Measurements from ENCODE around the gene HNRNPCL1. TPM values are rescaled to one million over a fixed set of nuclear protein-coding genes. Genes with fewer than 3 reads are reported as not detected.
"Not testable (repeated sequence)": the region's sequence is repeated elsewhere in the genome, so short reads cannot be mapped to it uniquely, and the experiment has no call there.

The HNRNPCL1 gene
- total RNA-seq (not detected), total RNA-seq (0 to 0.27 (median 0) reads per million in 29 experiments)
- not detected for total RNA-seq (2013)

- H3K4me3 Mint-ChIP-seq; H3K36me3 ChIP-seq (ENCODE audit: control insufficient read depth in 2 of 2, extremely low read depth in 1 of 2, insufficient read depth in 1 of 2, low read length in 1 of 2); H3K36me3 Mint-ChIP-seq: not testable (repeated sequence)
Observed at GRCh38 chr1:12848620-12849019, at the start of gene HNRNPCL1. Gene HNRNPCL1, minus strand, starts transcription at chr1:12848720. Its CDS starts 431 bp downstream, at chr1:12848289.

GRCh38 chr1:12898170-12898569 lies 49.6 kb upstream of the HNRNPCL1 start, which contains the start of gene PRAMEF10:
Gene PRAMEF10, minus strand, starts transcription at chr1:12898270. Its CDS starts 2,423 bp downstream, at chr1:12895847.
- H3K9me3 Mint-ChIP-seq; ATAC-seq (replicated peaks in 1 of 4); H3K9me3 ChIP-seq: not testable (repeated sequence)

More at GRCh38 chr1:12848620-12849019, at the start of gene HNRNPCL1:
- H3K27me3 Mint-ChIP-seq; H3K4me1 Mint-ChIP-seq; POLR2A ChIA-PET; DNase-seq; H3K27ac Mint-ChIP-seq; H3K27ac ChIP-seq (ENCODE audit: low read length); ATAC-seq (replicated peaks in 1 of 4); H3K4me3 ChIP-seq (ENCODE audit: control insufficient read depth in 1 of 2, extremely low read depth in 1 of 2, low read length in 1 of 2); H3K27me3 ChIP-seq (replicated peaks in 1 of 2; ENCODE audit: control insufficient read depth in 2 of 2, extremely low read depth in 1 of 2, insufficient read depth in 2 of 2, low read length in 1 of 2); H3K9me3 Mint-ChIP-seq; CTCF ChIA-PET; H3K4me1 ChIP-seq (ENCODE audit: control insufficient read depth in 1 of 2, extremely low read depth in 1 of 2, insufficient read depth in 2 of 2, low read length in 2 of 2); H3K9me3 ChIP-seq: not testable (repeated sequence)
- WGBS (ENCODE audit: insufficient coverage) = 90% methylated on average over 2 of the region's 7 CpGs

GRCh38 chr1:12886101-12886500 lies 37.6 kb upstream of the HNRNPCL1 start, which contains the start of gene PRAMEF4:
Gene PRAMEF4, minus strand, starts transcription at chr1:12886201. Its CDS starts 2,807 bp downstream, at chr1:12883394.
- H3K27ac ChIP-seq (ENCODE audit: low read length); H3K4me1 ChIP-seq (ENCODE audit: control insufficient read depth in 1 of 2, extremely low read depth in 1 of 2, insufficient read depth in 2 of 2, low read length in 2 of 2); H3K9me3 ChIP-seq; H3K27ac Mint-ChIP-seq; H3K27me3 Mint-ChIP-seq; CTCF ChIA-PET; POLR2A ChIA-PET; H3K36me3 ChIP-seq (ENCODE audit: control insufficient read depth in 2 of 2, extremely low read depth in 1 of 2, insufficient read depth in 1 of 2, low read length in 1 of 2); ATAC-seq (replicated peaks in 1 of 4); H3K4me3 ChIP-seq (ENCODE audit: control insufficient read depth in 1 of 2, extremely low read depth in 1 of 2, low read length in 1 of 2); H3K4me3 Mint-ChIP-seq; H3K4me1 Mint-ChIP-seq; H3K27me3 ChIP-seq (replicated peaks in 1 of 2; ENCODE audit: control insufficient read depth in 2 of 2, extremely low read depth in 1 of 2, insufficient read depth in 2 of 2, low read length in 1 of 2); DNase-seq; H3K36me3 Mint-ChIP-seq; H3K9me3 Mint-ChIP-seq: not testable (repeated sequence)
- no CpG with 5 or more reads among the region's 3 CpGs for WGBS (ENCODE audit: insufficient coverage)

More at GRCh38 chr1:12898170-12898569, 49.6 kb upstream of the HNRNPCL1 start, which contains the start of gene PRAMEF10:
- H3K27ac ChIP-seq (ENCODE audit: low read length); DNase-seq; H3K36me3 Mint-ChIP-seq; POLR2A ChIA-PET; H3K27me3 ChIP-seq (replicated peaks in 1 of 2; ENCODE audit: control insufficient read depth in 2 of 2, extremely low read depth in 1 of 2, insufficient read depth in 2 of 2, low read length in 1 of 2); H3K27ac Mint-ChIP-seq; H3K36me3 ChIP-seq (ENCODE audit: control insufficient read depth in 2 of 2, extremely low read depth in 1 of 2, insufficient read depth in 1 of 2, low read length in 1 of 2); CTCF ChIA-PET; H3K4me1 ChIP-seq (ENCODE audit: control insufficient read depth in 1 of 2, extremely low read depth in 1 of 2, insufficient read depth in 2 of 2, low read length in 2 of 2); H3K4me3 Mint-ChIP-seq; H3K27me3 Mint-ChIP-seq; H3K4me1 Mint-ChIP-seq; H3K4me3 ChIP-seq (ENCODE audit: control insufficient read depth in 1 of 2, extremely low read depth in 1 of 2, low read length in 1 of 2): not testable (repeated sequence)
- no CpG with 5 or more reads among the region's 1 CpG for WGBS (ENCODE audit: insufficient coverage)

GRCh38 chr1:12878453-12878852 lies 29.9 kb upstream of the HNRNPCL1 start:
- H3K4me3 Mint-ChIP-seq; H3K9me3 Mint-ChIP-seq; H3K27me3 ChIP-seq (replicated peaks in 1 of 2; ENCODE audit: control insufficient read depth in 2 of 2, extremely low read depth in 1 of 2, insufficient read depth in 2 of 2, low read length in 1 of 2); H3K4me1 Mint-ChIP-seq; H3K36me3 ChIP-seq (ENCODE audit: control insufficient read depth in 2 of 2, extremely low read depth in 1 of 2, insufficient read depth in 1 of 2, low read length in 1 of 2); H3K4me1 ChIP-seq (ENCODE audit: control insufficient read depth in 1 of 2, extremely low read depth in 1 of 2, insufficient read depth in 2 of 2, low read length in 2 of 2); H3K9me3 ChIP-seq; DNase-seq; ATAC-seq (replicated peaks in 1 of 4); H3K4me3 ChIP-seq (ENCODE audit: control insufficient read depth in 1 of 2, extremely low read depth in 1 of 2, low read length in 1 of 2); H3K27ac ChIP-seq (ENCODE audit: low read length); H3K27me3 Mint-ChIP-seq; H3K27ac Mint-ChIP-seq; POLR2A ChIA-PET; H3K36me3 Mint-ChIP-seq; CTCF ChIA-PET: not testable (repeated sequence)
- WGBS (ENCODE audit: insufficient coverage) = no CpG with 5 or more reads among the region's 4 CpGs

GRCh38 chr1:12863131-12863880 lies 14.8 kb upstream of the HNRNPCL1 start:
- CTCF ChIA-PET; H3K4me1 Mint-ChIP-seq; H3K4me3 Mint-ChIP-seq; DNase-seq; H3K36me3 ChIP-seq (ENCODE audit: control insufficient read depth in 2 of 2, extremely low read depth in 1 of 2, insufficient read depth in 1 of 2, low read length in 1 of 2); H3K27me3 ChIP-seq (replicated peaks in 1 of 2; ENCODE audit: control insufficient read depth in 2 of 2, extremely low read depth in 1 of 2, insufficient read depth in 2 of 2, low read length in 1 of 2); POLR2A ChIA-PET; H3K27ac Mint-ChIP-seq; H3K27ac ChIP-seq (ENCODE audit: low read length); ATAC-seq (replicated peaks in 1 of 4); H3K27me3 Mint-ChIP-seq; H3K9me3 Mint-ChIP-seq; H3K4me3 ChIP-seq (ENCODE audit: control insufficient read depth in 1 of 2, extremely low read depth in 1 of 2, low read length in 1 of 2); H3K4me1 ChIP-seq (ENCODE audit: control insufficient read depth in 1 of 2, extremely low read depth in 1 of 2, insufficient read depth in 2 of 2, low read length in 2 of 2); H3K36me3 Mint-ChIP-seq; H3K9me3 ChIP-seq: not testable (repeated sequence)
- WGBS (ENCODE audit: insufficient coverage) = no CpG with 5 or more reads among the region's 7 CpGs

GRCh38 chr1:12856786-12857185 lies 8.3 kb upstream of the HNRNPCL1 start, which contains the start of gene PRAMEF2:
Gene PRAMEF2, plus strand, starts transcription at chr1:12857086. Its CDS starts 1,924 bp downstream, at chr1:12859010.
- DNase-seq; H3K4me1 Mint-ChIP-seq; H3K9me3 ChIP-seq; H3K4me3 Mint-ChIP-seq; H3K27me3 ChIP-seq (replicated peaks in 1 of 2; ENCODE audit: control insufficient read depth in 2 of 2, extremely low read depth in 1 of 2, insufficient read depth in 2 of 2, low read length in 1 of 2); H3K36me3 Mint-ChIP-seq; ATAC-seq (replicated peaks in 1 of 4); CTCF ChIA-PET; POLR2A ChIA-PET; H3K4me3 ChIP-seq (ENCODE audit: control insufficient read depth in 1 of 2, extremely low read depth in 1 of 2, low read length in 1 of 2); H3K9me3 Mint-ChIP-seq; H3K36me3 ChIP-seq (ENCODE audit: control insufficient read depth in 2 of 2, extremely low read depth in 1 of 2, insufficient read depth in 1 of 2, low read length in 1 of 2); H3K27ac ChIP-seq (ENCODE audit: low read length); H3K27ac Mint-ChIP-seq; H3K4me1 ChIP-seq (ENCODE audit: control insufficient read depth in 1 of 2, extremely low read depth in 1 of 2, insufficient read depth in 2 of 2, low read length in 2 of 2): not testable (repeated sequence)
- no CpG with 5 or more reads among the region's 2 CpGs for WGBS (ENCODE audit: insufficient coverage)
- H3K27me3 Mint-ChIP-seq = peaks cover 6 to 14% of the 10 kb centered on the region in 2 donors

All from T-cell (primary cell).